Measurements from ENCODE around the gene RAB4A.

DNA sequence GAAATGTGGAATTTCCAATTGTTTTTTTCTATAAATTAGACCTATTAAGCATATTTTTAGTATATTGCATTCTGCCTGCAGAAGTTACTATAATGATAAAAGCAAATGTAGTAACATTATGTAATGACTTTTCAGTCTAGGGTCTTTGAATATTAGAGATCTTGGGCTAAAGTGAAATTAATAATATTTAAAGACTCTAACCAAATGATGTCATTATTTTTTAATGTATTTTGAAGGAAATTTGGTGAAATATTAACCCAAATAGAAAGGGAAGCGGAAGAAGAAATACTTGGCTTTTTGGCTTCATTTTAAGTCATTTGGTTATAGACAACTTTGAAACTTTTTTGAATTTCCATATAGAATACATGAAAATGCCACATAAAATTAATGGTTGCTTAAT is 26.8 kb downstream of the RAB4A start:
- TF ChIP-seq POLR2A (conservative IDR thresholded peaks at IDR 0.05), result no peak
- no peak for TF ChIP-seq RBM39 (optimal IDR thresholded peaks at IDR 0.05; ENCODE audit: low read depth, low read length)
- TF ChIP-seq YY1 (IDR thresholded peaks at IDR 0.05; ENCODE audit: borderline replicate concordance in 1 of 3, control insufficient read depth in 1 of 3, extremely low read depth in 1 of 3, insufficient read depth in 3 of 3, insufficient read length in 1 of 3, insufficient replicate concordance in 2 of 3, low read depth in 1 of 3, low read length in 2 of 3), result no peak
- TF ChIP-seq NBN (IDR thresholded peaks at IDR 0.05; ENCODE audit: low read depth), result no peak
- no peak for TF ChIP-seq ZSCAN32 (CRISPR knock-in tag; IDR thresholded peaks at IDR 0.05)
- TF ChIP-seq, protein P1, sequence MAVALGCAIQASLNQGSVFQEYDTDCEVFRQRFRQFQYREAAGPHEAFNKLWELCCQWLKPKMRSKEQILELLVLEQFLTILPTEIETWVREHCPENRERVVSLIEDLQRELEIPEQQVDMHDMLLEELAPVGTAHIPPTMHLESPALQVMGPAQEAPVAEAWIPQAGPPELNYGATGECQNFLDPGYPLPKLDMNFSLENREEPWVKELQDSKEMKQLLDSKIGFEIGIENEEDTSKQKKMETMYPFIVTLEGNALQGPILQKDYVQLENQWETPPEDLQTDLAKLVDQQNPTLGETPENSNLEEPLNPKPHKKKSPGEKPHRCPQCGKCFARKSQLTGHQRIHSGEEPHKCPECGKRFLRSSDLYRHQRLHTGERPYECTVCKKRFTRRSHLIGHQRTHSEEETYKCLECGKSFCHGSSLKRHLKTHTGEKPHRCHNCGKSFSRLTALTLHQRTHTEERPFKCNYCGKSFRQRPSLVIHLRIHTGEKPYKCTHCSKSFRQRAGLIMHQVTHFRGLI (CRISPR knock-in tag; IDR thresholded peaks at IDR 0.05), result no peak
- TF ChIP-seq SIRT6 (IDR thresholded peaks at IDR 0.05; ENCODE audit: low read depth, low read length), result no peak
- no peak for TF ChIP-seq JUND (IDR thresholded peaks at IDR 0.05; ENCODE audit: borderline replicate concordance, low read depth, low read length)
- no peak for TF ChIP-seq JUND (tag; IDR thresholded peaks at IDR 0.05; ENCODE audit: borderline replicate concordance, low read depth, low read length)
- TF ChIP-seq MXI1 (IDR thresholded peaks at IDR 0.05; ENCODE audit: low read depth, low read length), result no peak
- TF ChIP-seq MAX (CRISPR knock-in tag; IDR thresholded peaks at IDR 0.05), result no peak
- TF ChIP-seq, protein P2, sequence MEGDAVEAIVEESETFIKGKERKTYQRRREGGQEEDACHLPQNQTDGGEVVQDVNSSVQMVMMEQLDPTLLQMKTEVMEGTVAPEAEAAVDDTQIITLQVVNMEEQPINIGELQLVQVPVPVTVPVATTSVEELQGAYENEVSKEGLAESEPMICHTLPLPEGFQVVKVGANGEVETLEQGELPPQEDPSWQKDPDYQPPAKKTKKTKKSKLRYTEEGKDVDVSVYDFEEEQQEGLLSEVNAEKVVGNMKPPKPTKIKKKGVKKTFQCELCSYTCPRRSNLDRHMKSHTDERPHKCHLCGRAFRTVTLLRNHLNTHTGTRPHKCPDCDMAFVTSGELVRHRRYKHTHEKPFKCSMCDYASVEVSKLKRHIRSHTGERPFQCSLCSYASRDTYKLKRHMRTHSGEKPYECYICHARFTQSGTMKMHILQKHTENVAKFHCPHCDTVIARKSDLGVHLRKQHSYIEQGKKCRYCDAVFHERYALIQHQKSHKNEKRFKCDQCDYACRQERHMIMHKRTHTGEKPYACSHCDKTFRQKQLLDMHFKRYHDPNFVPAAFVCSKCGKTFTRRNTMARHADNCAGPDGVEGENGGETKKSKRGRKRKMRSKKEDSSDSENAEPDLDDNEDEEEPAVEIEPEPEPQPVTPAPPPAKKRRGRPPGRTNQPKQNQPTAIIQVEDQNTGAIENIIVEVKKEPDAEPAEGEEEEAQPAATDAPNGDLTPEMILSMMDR (IDR thresholded peaks at IDR 0.05 in 2 of 3, conservative IDR thresholded peaks at IDR 0.05 in 1 of 3; ENCODE audit: insufficient read depth in 2 of 3, low read depth in 1 of 3, low read length in 3 of 3), result no peak
- TF ChIP-seq, protein P3, sequence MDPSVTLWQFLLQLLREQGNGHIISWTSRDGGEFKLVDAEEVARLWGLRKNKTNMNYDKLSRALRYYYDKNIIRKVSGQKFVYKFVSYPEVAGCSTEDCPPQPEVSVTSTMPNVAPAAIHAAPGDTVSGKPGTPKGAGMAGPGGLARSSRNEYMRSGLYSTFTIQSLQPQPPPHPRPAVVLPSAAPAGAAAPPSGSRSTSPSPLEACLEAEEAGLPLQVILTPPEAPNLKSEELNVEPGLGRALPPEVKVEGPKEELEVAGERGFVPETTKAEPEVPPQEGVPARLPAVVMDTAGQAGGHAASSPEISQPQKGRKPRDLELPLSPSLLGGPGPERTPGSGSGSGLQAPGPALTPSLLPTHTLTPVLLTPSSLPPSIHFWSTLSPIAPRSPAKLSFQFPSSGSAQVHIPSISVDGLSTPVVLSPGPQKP (CRISPR knock-in tag; IDR thresholded peaks at IDR 0.05), result no peak
- no peak for TF ChIP-seq RFX5 (IDR thresholded peaks at IDR 0.05; ENCODE audit: low read depth, low read length)
